NCI-H146 (cell line): ENCODE data around the gene SOWAHC.

Source experiments
- DNase-seq: peaks from one replicate; lab custom pipeline; 2025; lab: John Stamatoyannopoulos, UW

Gene SOWAHC

DNA sequence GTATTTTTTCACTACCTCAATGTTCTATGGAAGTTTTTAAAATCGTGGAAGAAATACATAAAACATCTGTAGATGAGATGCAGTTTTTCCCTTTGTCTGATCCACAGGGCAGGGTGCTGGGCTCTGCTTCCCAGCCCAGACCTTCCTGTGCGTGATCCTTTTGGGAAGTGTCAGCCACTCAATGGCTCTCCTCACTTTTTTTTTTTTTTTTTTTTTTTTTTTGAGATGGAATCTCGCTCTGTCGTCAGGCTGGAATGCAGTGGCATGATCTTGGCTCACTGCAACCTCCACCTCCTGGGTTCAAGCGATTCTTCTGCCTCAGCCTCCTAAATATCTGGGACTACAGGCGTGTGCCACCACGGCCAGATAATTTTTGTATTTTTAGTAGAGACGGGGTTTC is 32.8 kb downstream of the SOWAHC start:
- DNase-seq = no peak

DNA sequence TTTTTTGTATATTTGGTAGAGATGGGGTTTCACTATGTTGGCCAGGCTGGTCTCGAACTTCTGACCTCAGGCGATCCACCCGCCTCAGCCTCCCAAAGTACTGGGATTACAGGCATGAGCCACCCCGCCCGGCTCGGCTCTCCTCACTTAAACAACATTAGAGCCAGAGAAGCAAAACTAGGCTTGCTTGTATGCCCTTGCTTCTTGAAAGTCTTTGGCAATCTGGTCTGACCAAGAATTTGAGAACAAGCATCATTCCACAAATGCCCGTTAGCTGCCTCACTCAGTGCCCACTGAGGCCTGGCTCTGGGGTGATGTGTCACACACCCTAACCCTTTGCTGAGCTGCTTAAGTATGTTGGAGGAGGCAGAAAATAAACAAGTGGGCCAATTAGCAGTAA is 33.5 kb downstream of the SOWAHC start:
- no peak for DNase-seq

DNA sequence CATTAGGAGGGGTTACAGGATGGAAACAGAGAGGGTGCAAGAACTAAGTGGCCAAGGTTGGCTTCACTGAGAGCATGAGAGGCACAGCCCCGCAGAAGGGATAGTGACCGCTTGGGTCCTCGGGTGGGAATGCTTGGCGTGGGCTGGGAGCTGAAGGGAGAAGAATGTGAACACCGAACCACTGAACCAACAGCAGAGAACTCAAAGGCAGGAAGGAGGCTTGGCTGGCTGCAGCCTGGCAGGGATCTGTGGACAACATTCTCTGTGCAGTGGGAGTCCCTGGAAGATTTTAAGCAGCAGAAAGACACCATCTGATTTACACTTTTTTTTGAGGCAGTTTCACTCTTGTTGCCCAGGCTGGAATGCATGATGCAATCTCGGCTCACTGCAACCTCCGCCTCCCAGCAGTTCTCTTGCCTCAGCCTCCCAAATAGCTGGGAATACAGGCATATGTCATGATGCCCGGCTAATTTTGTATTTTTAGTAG is 33.9 kb downstream of the SOWAHC start:
- DNase-seq = no peak

DNA sequence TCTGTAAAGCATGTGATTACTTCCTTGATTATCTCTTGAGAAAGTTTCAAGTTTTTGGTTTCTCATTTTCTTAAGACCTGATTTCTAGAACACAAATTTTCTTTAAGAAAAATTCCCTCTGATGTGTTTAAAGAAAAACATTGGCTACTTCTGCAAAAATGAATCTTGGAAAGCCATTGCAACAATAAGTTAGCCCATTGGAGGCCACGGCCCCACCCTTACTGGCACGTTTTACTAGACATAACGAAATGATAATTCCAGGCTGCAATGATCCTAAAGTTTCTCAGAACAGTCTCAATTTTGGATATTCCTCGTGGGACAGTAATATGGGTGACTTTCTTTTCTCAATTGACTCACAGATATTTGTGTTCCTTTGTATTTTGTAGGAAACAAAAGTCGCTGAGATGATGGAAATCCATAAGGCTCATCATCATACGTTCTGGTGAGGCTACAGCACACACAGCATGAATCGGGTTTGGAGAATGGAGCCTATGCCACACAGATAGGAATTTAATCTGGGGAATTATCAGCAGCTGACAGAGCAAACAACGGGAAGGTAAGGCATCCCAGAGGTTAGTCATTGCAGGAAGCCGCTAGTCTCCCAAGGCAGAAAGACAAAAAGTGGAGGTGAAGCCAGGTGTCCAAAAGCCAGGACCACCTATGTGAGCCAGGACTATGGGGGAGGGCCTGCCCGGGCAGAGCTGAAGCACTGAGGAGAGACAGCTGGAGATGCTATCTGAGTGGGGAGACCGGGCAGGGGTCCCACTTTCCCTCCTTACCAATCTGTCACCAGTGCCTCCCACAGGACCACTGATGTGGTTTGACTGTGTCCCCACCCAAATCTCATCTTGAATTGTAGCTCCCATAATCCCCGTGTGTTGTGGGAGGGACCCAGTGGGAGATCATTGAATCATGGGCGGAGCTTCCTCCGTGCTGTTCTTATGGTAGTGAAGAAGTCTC is 35.9 kb downstream of the SOWAHC start:
- no peak for DNase-seq

DNA sequence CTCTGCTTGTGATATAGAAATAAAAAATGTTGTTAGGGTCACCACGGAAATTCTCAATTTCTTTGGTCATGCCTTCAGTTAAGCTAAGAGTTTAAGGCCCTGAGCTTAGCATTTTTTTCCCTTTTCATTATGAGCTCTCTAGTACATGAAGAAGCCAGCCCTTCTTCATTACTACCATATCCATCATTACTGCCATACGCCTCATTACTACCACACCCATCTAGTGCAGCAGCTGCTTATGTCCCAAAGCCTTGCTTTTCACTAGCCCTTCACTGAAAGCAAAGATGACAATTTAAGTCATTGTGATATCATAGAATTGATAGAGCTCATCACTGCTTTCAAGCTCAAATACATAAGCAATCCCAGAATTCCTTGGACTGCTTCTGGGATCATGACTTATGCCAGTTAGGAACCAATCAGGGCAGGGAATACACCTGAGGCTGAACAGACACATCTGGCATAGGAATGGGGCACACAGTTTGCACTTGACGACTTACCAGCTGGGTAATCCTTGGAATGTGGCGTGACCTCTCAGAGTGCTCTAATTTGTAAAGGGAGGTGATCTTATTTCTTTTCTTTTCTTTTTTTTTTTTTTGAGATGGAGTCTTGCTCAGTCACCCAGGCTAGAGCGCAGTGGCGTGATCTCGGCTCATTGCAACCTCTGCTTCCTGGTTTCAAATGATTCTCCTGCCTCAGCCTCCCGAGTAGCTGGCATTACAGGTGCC is 40.3 kb downstream of the SOWAHC start:
- no peak for DNase-seq

DNA sequence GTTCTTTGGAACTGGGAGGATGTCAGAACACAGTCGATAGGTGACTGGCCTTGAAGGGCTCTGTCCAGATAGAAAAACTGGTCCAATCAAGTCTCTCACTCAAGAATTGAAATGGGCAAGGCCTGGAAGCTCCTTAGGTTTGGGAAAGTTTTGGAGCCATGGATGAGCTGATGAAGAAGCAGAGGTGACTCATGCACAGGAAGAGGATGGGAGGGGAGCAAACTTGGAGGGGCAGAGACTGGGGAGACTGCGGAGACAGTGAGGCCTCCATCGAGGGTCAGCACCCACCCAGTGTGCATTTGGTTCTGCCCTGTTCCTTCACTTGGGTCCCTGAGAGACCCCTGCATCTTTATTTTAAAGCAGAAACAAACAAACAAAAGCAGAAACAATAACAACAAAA is 41.1 kb downstream of the SOWAHC start:
- no peak for DNase-seq

DNA sequence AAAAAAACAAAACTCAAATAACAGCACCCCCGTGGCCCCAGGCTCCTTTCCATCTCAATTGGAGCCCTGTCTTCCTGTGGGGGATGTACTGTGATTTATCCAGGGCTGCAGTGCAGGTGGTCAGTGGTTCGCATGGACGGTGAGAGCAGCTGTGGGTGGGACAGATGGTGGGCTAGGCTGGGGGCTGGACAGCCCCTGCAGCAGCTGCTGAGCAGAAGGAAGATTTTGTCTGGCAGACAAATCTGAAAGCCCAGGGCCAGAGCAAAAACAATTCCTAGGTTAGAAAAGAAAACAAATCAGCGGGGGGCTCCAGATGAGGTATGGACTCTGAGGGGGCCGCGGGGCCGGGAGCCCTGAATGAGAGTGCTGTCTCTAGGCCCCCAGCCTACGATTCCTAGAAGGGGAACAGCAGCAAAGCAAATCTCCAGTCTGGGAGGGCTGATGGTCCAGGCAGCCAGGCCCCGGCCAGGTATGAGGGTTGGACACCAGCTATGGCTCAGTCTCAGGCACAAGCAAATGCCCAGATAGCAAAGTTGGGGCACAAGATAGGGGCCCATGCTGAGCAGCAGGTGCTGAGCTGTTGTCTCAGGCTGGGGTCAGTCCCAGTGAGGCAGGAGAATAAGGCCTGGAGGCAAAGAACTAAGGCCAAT is 45.4 kb downstream of the SOWAHC start:
- DNase-seq = no peak

DNA sequence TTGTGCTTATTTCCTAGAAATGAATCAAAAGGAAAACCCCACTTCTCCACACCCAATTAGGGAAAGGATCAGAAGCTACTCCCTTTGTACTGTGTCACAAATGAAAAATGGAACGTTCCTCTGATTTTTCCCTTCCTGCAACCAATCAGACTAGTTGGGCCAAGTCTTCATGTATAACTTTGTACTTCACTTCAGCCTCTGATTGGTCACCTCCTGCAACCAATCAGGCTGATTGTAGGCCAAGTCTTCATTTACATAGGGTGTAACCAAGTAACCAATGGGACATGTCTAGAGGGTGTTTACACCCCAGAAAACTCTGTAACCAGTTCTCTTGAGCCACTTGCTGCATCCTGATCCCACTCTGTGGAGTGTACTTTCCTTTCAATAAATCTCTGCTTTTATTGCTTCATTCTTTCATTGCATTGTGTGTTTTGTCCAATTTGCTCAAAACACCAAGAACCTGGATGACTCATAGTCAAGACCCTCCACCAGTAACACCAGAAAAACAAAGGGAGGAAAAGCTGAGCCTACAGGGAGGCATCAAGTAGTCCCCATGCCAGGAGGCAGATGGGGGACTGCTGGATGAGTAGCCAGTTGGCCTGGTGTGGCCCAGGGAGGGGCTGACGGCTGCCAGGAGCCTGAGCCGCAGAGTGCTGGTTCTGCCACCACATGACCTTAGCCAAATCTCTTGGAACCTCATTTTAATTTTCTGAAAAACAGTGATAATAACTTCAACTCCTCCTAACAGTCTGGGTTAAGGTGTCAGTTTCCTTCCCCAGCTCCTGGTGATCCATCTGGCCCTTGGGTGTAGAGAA is 46.1 kb downstream of the SOWAHC start:
- DNase-seq = no peak

DNA sequence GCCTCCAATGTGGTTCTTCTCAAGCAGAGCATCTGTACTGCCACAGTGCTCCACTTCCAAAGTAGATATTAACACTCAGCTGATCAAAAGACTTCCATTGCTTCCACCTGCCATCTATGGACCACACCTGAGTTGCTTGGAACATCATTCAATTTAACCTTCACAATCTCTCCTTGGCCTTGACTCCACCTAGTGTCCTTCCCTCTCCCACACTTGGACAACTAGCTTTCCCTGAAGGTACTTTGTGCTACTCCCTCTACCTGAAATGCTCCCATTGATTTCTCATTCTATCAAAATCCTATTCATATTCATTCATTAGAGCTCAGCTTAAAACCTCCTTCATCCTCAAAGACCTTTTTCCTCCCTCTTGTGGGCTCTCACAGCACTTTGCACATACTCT is 48.7 kb downstream of the SOWAHC start:
- DNase-seq = no peak

DNA sequence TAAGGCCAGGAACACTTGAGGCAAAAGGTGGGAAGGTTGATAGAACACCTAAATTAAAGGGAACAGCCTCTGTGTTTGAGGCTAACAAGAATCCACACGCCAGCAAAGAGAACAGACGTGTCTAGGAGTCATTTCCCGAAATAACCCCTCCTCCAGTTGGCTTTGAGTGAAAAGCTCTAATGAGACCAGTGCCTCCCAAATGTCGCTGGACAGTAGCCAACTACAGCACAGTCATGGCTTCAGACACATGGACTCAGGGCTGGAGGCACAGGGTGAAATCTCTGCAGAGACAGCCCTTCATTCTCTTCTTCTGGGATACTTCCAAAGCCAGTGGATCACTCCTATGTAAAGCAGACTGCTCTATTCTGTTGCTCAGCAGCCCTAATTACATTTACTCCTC is 49.6 kb downstream of the SOWAHC start:
- DNase-seq = no peak

DNA sequence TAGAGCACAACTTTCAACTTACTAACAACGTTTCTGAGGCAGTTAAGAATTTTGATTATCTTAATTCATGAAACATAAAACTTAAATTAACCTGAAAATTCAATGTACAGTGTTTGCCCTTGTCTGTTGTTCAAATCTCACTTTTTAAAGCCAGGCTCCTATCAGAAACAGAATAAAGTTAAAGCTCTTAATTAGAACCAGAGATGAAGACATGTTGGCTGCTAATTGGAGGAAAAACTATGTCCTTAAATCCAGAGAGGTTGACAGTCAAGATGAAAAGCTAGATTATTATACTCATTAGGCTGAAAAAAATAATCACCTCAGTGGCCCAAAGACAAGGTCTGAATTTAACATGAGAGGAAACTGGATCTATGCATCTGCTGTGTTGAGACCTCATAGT is 52.3 kb downstream of the SOWAHC start:
- DNase-seq = no peak
